Epithelial cell of esophagus (primary cell): ENCODE results near the gene SLC39A6.

Experiments used
- DNase-seq: peaks from one replicate; pipeline ENCODE4 v3.0.0; 2010; ENCODE audit warnings: low read depth
- H3K4me3 ChIP-seq: 2 replicates; pipeline ENCODE4 v1.5.1; 2011; ENCODE audit warnings: mild to moderate bottlenecking, low read length, control low read depth
- TF ChIP-seq, protein P1 (sequence below): IDR thresholded peaks from 2 replicates; pipeline ENCODE4 v1.5.1; 2011; ENCODE audit warnings: low read depth, mild to moderate bottlenecking, low read length, control low read depth, inconsistent platforms; ENCODE audit not compliant: insufficient read depth; ENCODE audit errors: missing control alignments

Gene SLC39A6

GRCh38 chr18:36114738-36115137 lies 14.4 kb downstream of the SLC39A6 start:
- no peak overlapping the region for H3K4me3 ChIP-seq
- no peak for DNase-seq

DNA sequence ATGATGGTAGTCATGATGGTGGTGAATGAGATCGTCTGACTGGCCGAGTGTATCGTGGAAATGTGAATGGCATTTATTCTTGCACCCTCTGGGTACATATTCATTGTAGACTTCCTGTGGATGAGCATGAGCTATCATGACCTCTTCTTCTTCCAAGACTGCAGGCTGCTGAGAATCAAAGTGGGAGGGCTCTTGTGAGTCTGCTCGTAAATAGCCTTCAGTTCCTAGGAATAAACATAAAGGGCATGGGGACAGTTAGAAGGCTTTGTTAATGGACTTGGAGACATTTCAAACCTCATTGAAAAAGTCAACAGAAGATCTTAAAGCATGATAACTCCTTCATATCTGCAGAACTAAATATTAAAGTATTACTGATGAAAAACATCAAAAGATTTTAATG lies 14.9 kb downstream of the SLC39A6 start:
- no peak for DNase-seq
- TF ChIP-seq, protein P1, sequence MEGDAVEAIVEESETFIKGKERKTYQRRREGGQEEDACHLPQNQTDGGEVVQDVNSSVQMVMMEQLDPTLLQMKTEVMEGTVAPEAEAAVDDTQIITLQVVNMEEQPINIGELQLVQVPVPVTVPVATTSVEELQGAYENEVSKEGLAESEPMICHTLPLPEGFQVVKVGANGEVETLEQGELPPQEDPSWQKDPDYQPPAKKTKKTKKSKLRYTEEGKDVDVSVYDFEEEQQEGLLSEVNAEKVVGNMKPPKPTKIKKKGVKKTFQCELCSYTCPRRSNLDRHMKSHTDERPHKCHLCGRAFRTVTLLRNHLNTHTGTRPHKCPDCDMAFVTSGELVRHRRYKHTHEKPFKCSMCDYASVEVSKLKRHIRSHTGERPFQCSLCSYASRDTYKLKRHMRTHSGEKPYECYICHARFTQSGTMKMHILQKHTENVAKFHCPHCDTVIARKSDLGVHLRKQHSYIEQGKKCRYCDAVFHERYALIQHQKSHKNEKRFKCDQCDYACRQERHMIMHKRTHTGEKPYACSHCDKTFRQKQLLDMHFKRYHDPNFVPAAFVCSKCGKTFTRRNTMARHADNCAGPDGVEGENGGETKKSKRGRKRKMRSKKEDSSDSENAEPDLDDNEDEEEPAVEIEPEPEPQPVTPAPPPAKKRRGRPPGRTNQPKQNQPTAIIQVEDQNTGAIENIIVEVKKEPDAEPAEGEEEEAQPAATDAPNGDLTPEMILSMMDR = no peak
- no peak overlapping the region for H3K4me3 ChIP-seq

More at GRCh38 chr18:36114738-36115137, 14.4 kb downstream of the SLC39A6 start:
- TF ChIP-seq, protein P1 = no peak

- TF ChIP-seq, protein P1 = no peak
- no peak for DNase-seq
- H3K4me3 ChIP-seq = no peak overlapping the region
Observed at GRCh38 chr18:36112302-36112701, 16.8 kb downstream of the SLC39A6 start.

DNA sequence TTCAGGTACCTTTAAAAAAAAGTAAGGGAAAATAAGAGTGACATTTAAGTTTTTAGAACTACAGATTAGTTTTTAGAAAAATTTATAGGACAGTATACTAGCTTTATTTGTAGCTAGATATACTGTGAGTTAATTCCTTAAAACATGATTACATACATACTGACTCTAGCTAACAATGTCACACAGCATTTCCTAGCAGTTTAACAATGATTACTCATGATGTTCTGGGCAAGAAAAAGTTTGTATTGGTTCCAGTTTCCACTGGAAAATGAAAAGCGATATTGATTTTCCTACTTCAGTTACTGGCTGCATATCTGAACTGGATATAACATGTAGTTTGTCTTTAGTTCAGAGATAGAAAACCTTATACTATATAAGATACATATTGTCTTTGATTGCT lies 19.4 kb downstream of the SLC39A6 start:
- H3K4me3 ChIP-seq = no peak overlapping the region

GRCh38 chr18:36108601-36109000 lies 20.5 kb downstream of the SLC39A6 start:
- DNase-seq = peak; percentile 59
- no peak overlapping the region for H3K4me3 ChIP-seq
- TF ChIP-seq, protein P1 = no peak

More for the DNA sequence above, 19.4 kb downstream of the SLC39A6 start:
- TF ChIP-seq, protein P1 = no peak
- DNase-seq = no peak

DNA sequence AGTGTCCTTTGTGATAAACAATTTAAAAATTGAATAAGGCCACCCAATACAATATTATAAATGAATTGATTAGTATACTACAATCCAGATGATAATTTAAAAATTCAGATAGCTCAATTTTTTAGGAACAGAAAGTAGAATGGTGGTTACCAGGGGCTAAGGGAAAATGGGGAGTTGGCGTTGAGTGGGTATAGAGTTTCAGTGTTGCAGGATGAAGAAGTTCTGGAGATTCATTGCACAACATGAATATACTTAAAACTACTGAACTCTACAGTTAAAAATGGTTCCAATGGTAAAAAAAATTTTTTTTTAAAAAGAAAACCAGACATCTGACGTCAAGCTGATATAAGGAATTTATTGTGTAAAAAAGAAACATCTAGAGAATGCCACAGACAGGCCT lies 20.9 kb downstream of the SLC39A6 start:
- TF ChIP-seq, protein P1 = no peak
- H3K4me3 ChIP-seq = no peak overlapping the region

GRCh38 chr18:36107477-36107876 lies 21.7 kb downstream of the SLC39A6 start:
- H3K4me3 ChIP-seq = no peak overlapping the region
- DNase-seq = no peak
- TF ChIP-seq, protein P1 = no peak

More for the DNA sequence above, 20.9 kb downstream of the SLC39A6 start:
- DNase-seq = no peak
